Transverse colon (tissue), 4 donors: ENCODE results near the gene INPP5B.

Experiments
- CTCF ChIP-seq, 5 experiments: fragments of 200-600 bp in 3 of 5; fragments of 450-650 bp in 2 of 5; sonication (generic) in 3 of 5; IDR thresholded peaks; 1 replicate in 2 of 5; 2 replicates in 3 of 5; pipeline ENCODE4 v1.5.1; 2016 to 2017; ENCODE audit warnings: antibody characterized with exemption in 5 of 5, inconsistent platforms in 3 of 5, mild to moderate bottlenecking in 2 of 5, moderate library complexity in 1 of 5
- POLR2A ChIP-seq: fragments of 450-650 bp; IDR thresholded peaks from one replicate; pipeline ENCODE4 v1.6.1; 2016; ENCODE audit warnings: antibody characterized with exemption, mild to moderate bottlenecking, moderate library complexity
- POLR2AphosphoS5 ChIP-seq, 3 donors: sonication (generic); formaldehyde crosslinking; IDR thresholded peaks; one replicate each; pipeline ENCODE4 v1.6.1; 2016; ENCODE audit warnings: antibody characterized with exemption in 3 of 3

- TF ChIP-seq POLR2AphosphoS5 (IDR thresholded peaks at IDR 0.05) (no peak), CTCF (IDR thresholded peaks at IDR 0.05) (no peak), POLR2A (no peak)
Measured at GRCh38 chr1:37893673-37894072, 53.2 kb downstream of the INPP5B start.
